Stomach (tissue), 4 donors: ENCODE measurements around the gene CITED1.
"Not testable (repeated sequence)": the region's sequence is repeated elsewhere in the genome, so short reads cannot be mapped to it uniquely, and the experiment has no call there.

Experiments
- EP300 ChIP-seq: sonication (generic); formaldehyde crosslinking; IDR thresholded peaks from one replicate; pipeline ENCODE4 v1.6.1; 2017; ENCODE audit warnings: antibody characterized with exemption
- POLR2A ChIP-seq, 4 donors: fragments of 450-650 bp; IDR thresholded peaks; one replicate each; pipeline ENCODE4 v1.6.1; 2016; ENCODE audit warnings: antibody characterized with exemption in 4 of 4, control low read depth in 2 of 4, mild to moderate bottlenecking in 1 of 4, moderate library complexity in 1 of 4
- TF ChIP-seq, protein P1 (sequence below), 7 experiments: fragments of 450-650 bp in 4 of 7; fragments of 200-600 bp in 3 of 7; sonication (generic) in 3 of 7; IDR thresholded peaks; one replicate each; pipeline ENCODE4 v1.5.1; 2016 to 2019; ENCODE audit warnings: antibody characterized with exemption in 7 of 7, control low read depth in 2 of 7, mild to moderate bottlenecking in 1 of 7

DNA sequence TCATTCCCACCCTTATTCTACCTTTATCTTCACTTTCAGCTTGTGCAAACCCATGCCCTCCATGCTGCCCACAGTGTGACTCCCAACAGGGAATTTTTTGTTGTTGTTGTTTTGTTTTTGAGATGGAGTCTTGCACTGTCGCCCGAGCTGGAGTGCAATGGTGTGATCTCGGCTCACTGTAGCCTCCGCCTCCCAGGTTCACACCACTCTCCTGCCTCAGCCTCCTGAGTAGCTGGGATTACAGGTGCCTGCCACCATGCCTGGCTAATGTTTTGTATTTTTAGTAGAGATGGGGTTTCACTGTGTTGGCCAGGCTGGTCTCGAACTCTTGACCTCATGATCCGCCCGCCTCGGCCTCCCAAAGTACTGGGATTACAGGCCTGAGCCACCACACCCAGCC, 13.9 kb upstream of the CITED1 start:
- TF ChIP-seq, protein P1, sequence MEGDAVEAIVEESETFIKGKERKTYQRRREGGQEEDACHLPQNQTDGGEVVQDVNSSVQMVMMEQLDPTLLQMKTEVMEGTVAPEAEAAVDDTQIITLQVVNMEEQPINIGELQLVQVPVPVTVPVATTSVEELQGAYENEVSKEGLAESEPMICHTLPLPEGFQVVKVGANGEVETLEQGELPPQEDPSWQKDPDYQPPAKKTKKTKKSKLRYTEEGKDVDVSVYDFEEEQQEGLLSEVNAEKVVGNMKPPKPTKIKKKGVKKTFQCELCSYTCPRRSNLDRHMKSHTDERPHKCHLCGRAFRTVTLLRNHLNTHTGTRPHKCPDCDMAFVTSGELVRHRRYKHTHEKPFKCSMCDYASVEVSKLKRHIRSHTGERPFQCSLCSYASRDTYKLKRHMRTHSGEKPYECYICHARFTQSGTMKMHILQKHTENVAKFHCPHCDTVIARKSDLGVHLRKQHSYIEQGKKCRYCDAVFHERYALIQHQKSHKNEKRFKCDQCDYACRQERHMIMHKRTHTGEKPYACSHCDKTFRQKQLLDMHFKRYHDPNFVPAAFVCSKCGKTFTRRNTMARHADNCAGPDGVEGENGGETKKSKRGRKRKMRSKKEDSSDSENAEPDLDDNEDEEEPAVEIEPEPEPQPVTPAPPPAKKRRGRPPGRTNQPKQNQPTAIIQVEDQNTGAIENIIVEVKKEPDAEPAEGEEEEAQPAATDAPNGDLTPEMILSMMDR (IDR thresholded peaks at IDR 0.05), result not testable (repeated sequence)
- TF ChIP-seq EP300; POLR2A (IDR thresholded peaks at IDR 0.05): not testable (repeated sequence)
